ENCODE measurements around the gene RNF167.

GRCh38 chr17:4901108-4901647 lies 38.9 kb upstream of the RNF167 start:
- TF ChIP-seq CTCF (IDR thresholded peaks at IDR 0.05) (no peak), POLR2A (IDR thresholded peaks at IDR 0.05) (no peak)
